Smooth muscle cell (in vitro differentiated cells): ENCODE data around the gene UBE2G2. TPM values are rescaled to one million over a fixed set of nuclear protein-coding genes. Genes with fewer than 3 reads are reported as not detected.

Experiments used
- DNase-seq: peaks from one replicate; lab custom pipeline; 2025; ENCODE audit not compliant: unreplicated experiment; lab: John Stamatoyannopoulos, UW
- H2AFZ ChIP-seq: fragments of 200-600 bp; sonication (generic); 2 replicates; pipeline ENCODE4 v1.6.0; 2016; ENCODE audit warnings: antibody characterized with exemption, low read depth, mild to moderate bottlenecking
- H3F3A ChIP-seq: fragments of 200-600 bp; sonication (generic); 2 replicates; pipeline ENCODE4 v1.6.0; 2017; ENCODE audit warnings: antibody characterized with exemption, low read depth
- H3K27ac ChIP-seq: fragments of 200-600 bp; sonication (generic); 2 replicates; pipeline ENCODE4 v1.5.1; 2016; ENCODE audit warnings: low read depth, mild to moderate bottlenecking
- H3K27me3 ChIP-seq: fragments of 200-600 bp; sonication (generic); 2 replicates; pipeline ENCODE4 v1.6.1; 2016; ENCODE audit warnings: low read depth, mild to moderate bottlenecking
- H3K36me3 ChIP-seq: fragments of 200-600 bp; sonication (generic); 2 replicates; pipeline ENCODE4 v1.5.1; 2016; ENCODE audit warnings: low read depth
- H3K4me1 ChIP-seq: fragments of 200-600 bp; sonication (generic); 2 replicates; pipeline ENCODE4 v1.5.1; 2016; ENCODE audit warnings: low read depth
- H3K4me2 ChIP-seq: fragments of 200-600 bp; sonication (generic); 2 replicates; pipeline ENCODE4 v1.6.0; 2016; ENCODE audit warnings: mild to moderate bottlenecking
- H3K4me3 ChIP-seq: fragments of 200-600 bp; sonication (generic); 2 replicates; pipeline ENCODE4 v1.5.1; 2016; ENCODE audit warnings: mild to moderate bottlenecking
- H3K79me2 ChIP-seq: fragments of 200-600 bp; sonication (generic); 2 replicates; pipeline ENCODE4 v1.6.0; 2016; ENCODE audit warnings: low read depth, mild to moderate bottlenecking
- H3K9ac ChIP-seq: fragments of 200-600 bp; sonication (generic); 2 replicates; pipeline ENCODE4 v1.6.0; 2016; ENCODE audit warnings: low read depth
- H3K9me3 ChIP-seq: fragments of 200-600 bp; sonication (generic); replicated peaks from 2 replicates; pipeline ENCODE4 v1.5.1; 2016; ENCODE audit warnings: low read depth
- H4K20me1 ChIP-seq: fragments of 200-600 bp; sonication (generic); 2 replicates; pipeline ENCODE4 v1.6.0; 2016; ENCODE audit warnings: low read depth
- WGBS: methylation state at CpG from one replicate; pipeline ENCODE4 v1.1.7; 2016; ENCODE audit warnings: low lambda C conversion rate; 5-methylcytosine and 5-hydroxymethylcytosine counted together
- polyA plus RNA-seq: library from polyadenylated mRNA; unstranded; fragments of >200 nt; fragmentation: Nextera tagmentation; extraction: Ambion mirVana; gene quantifications from 2 replicates; pipeline ENCODE4 v1.2.1, GENCODE V29; 2016
- total RNA-seq: library from RNA; depleted of rRNA; stranded (reverse); fragments of >200 nt; gene quantifications from 2 replicates; pipeline ENCODE4 v1.2.3, GENCODE V29; 2014
- TF ChIP-seq, protein P1 (sequence below): fragments of 200-600 bp; sonication (generic); IDR thresholded peaks from 2 replicates; pipeline ENCODE4 v1.5.1; 2017; ENCODE audit warnings: borderline replicate concordance, mild to moderate bottlenecking, antibody characterized with exemption; ENCODE audit not compliant: insufficient read depth, poor library complexity, severe bottlenecking

The UBE2G2 gene
- total and polyA plus RNA-seq, 2 experiments from 2014 or later: 33.1 to 34.1 TPM

DNA sequence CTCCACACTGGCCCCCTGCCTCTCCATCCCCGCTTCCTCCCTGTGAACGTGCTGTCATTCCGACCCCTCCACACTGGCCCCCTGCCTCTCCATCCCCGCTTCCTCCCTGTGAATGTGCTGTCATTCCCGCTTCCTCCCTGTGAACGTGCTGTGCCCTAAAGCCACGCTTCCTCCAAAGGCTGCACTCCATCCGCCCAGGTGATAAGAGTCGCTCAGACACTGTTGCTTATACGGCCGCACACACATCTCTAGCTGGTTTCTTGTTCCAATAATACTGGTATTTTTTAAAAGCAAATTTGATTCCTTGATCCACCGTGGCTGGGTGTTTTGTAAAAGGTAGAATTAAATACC, 51.0 kb downstream of the UBE2G2 start:
- 78% methylated on average over 12 of the region's 12 CpGs for WGBS
- Histone ChIP-seq H3K9ac (no peak overlapping the region), H3K4me1 (peaks cover 7% of the 10 kb centered on the region), H2AFZ (no peak overlapping the region), H3K79me2 (no peaks in the 10 kb centered on the region), H3K9me3 (no peaks in the 10 kb centered on the region), H3K36me3 (no peaks in the 10 kb centered on the region), H3K27ac (no peak overlapping the region), H4K20me1 (no peaks in the 10 kb centered on the region), H3K4me2 (no peak overlapping the region), H3F3A (no peaks in the 10 kb centered on the region), H3K4me3 (no peak overlapping the region), H3K27me3 (peaks cover 10% of the 10 kb centered on the region)
- TF ChIP-seq, protein P1, sequence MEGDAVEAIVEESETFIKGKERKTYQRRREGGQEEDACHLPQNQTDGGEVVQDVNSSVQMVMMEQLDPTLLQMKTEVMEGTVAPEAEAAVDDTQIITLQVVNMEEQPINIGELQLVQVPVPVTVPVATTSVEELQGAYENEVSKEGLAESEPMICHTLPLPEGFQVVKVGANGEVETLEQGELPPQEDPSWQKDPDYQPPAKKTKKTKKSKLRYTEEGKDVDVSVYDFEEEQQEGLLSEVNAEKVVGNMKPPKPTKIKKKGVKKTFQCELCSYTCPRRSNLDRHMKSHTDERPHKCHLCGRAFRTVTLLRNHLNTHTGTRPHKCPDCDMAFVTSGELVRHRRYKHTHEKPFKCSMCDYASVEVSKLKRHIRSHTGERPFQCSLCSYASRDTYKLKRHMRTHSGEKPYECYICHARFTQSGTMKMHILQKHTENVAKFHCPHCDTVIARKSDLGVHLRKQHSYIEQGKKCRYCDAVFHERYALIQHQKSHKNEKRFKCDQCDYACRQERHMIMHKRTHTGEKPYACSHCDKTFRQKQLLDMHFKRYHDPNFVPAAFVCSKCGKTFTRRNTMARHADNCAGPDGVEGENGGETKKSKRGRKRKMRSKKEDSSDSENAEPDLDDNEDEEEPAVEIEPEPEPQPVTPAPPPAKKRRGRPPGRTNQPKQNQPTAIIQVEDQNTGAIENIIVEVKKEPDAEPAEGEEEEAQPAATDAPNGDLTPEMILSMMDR: no peak
- DNase-seq: no peak

DNA sequence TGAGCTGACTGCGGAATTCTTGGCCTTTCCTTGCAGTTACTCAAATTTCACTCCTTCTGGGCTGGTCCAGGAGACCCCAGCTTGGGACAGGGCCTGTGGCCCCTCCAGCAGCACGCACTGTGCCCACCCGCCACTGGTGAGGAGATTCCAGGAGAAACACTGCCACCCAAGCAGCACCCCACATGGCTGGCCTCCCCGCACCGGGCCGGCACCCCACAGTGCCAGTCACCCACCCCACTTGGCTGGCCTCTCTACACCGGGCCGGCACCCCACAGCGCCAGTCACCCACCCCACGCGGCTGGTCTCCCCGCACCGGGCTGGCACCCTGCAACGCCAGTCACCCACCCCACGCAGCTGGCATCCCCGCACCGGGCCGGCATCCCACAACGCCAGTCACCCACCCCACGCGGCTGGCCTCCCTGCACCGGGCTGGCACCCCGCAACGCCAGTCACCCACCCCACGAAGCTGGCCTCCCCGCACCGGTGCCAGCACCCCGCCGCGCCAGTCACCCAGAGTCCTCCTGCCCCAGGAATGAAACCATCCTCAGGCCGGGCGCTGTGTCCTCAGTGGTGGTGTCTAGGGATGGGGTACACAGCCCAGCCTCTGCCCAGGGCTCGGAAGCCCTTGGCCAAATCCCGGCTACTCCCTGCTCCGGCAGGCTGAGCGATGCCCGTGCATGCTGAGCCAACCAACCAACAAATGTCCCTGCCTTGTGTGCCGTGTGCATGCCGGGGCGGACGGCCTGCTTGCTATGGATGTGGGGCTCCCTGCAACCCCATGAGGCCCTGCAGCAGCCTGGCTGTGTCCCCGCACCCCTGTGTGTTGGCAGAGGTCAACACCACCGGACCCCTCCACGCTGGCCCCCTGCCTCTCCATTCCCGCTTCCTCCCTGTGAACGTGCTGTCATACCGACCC, 51.6 kb downstream of the UBE2G2 start:
- H2AFZ ChIP-seq: no peak overlapping the region
- H3K4me2 ChIP-seq: no peak overlapping the region
- H4K20me1 ChIP-seq: no peaks in the 10 kb centered on the region
- TF ChIP-seq, protein P1: no peak
- H3K79me2 ChIP-seq: no peaks in the 10 kb centered on the region
- H3K9ac ChIP-seq: no peak overlapping the region
- no peak overlapping the region for H3K4me3 ChIP-seq
- DNase-seq: no peak
- no peaks in the 10 kb centered on the region for H3F3A ChIP-seq
- H3K4me1 ChIP-seq: peaks cover 7% of the 10 kb centered on the region
- no peaks in the 10 kb centered on the region for H3K36me3 ChIP-seq
- no peaks in the 10 kb centered on the region for H3K9me3 ChIP-seq
- 95% methylated on average over 32 of the region's 47 CpGs for WGBS
- H3K27me3 ChIP-seq: peaks cover 10% of the 10 kb centered on the region
- no peak overlapping the region for H3K27ac ChIP-seq

DNA sequence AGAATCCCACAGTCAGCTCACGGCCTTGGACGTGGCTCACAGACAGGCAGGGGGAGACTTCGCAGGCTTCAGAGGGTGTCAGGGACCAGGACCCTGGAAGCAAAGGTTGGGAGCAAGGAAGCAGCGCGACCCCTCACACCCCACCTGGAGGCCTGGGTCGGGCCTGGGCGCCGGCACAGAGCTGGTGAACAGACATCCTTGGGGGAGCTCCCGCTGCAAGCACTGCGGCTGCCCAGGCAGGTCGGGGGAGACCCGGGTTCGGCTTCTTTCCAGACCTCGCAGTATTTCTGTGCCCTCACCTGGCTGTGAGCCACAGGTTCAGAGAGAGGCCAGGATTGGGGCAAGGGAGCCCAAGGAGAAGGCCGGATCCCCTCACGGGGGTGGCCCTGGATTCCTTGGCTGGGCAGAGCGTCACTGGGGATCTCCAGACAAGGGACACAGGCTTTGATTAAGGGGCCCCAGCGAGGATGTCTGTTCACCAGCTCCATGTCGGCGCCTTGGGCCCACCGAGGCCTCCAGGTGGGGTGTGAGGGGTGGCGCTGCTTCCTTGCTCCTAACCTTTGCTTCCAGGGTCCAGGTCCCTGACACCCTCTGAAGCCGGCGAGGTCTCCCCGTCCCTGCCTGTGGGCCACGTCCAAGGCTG, 52.4 kb downstream of the UBE2G2 start:
- no peak overlapping the region for H2AFZ ChIP-seq
- no peak overlapping the region for H3K9ac ChIP-seq
- TF ChIP-seq, protein P1: no peak
- no peaks in the 10 kb centered on the region for H3F3A ChIP-seq
- H3K4me1 ChIP-seq: peaks cover 7% of the 10 kb centered on the region
- H3K9me3 ChIP-seq: no peaks in the 10 kb centered on the region
- no peaks in the 10 kb centered on the region for H4K20me1 ChIP-seq
- H3K4me3 ChIP-seq: no peak overlapping the region
- H3K36me3 ChIP-seq: no peaks in the 10 kb centered on the region
- no peak for DNase-seq
- no peak overlapping the region for H3K27ac ChIP-seq
- peaks cover 10% of the 10 kb centered on the region for H3K27me3 ChIP-seq
- no peaks in the 10 kb centered on the region for H3K79me2 ChIP-seq
- no peak overlapping the region for H3K4me2 ChIP-seq
- WGBS: 62% methylated on average over 26 of the region's 26 CpGs
